Fibroblast of lung (primary cell): ENCODE results near the gene PTPN20. TPM values are rescaled to one million over a fixed set of nuclear protein-coding genes. Genes with fewer than 3 reads are reported as not detected.

Experiments
- DNase-seq, 2 donors: peaks; one replicate each; pipeline versions ENCODE4 v3.0.0 to v3.0.0-alpha.2; 2010; ENCODE audit warnings: low read depth in 2 of 2
- H2AFZ ChIP-seq: 2 replicates; pipeline ENCODE4 v1.5.1; 2012; ENCODE audit warnings: low read length, control low read depth, inconsistent platforms
- H3K27ac ChIP-seq: 2 replicates; pipeline ENCODE4 v1.5.1; 2011; ENCODE audit warnings: low read length, control low read depth; ENCODE audit not compliant: insufficient read depth
- H3K27me3 ChIP-seq: 2 replicates; pipeline ENCODE4 v1.5.1; 2011; ENCODE audit warnings: mild to moderate bottlenecking, low read length; ENCODE audit not compliant: control insufficient read depth, insufficient read depth
- H3K36me3 ChIP-seq: 2 replicates; pipeline ENCODE4 v1.5.1; 2011; ENCODE audit warnings: low read length; ENCODE audit not compliant: control insufficient read depth, insufficient read depth
- H3K4me1 ChIP-seq: 2 replicates; pipeline ENCODE4 v1.5.1; 2011; ENCODE audit warnings: low read length; ENCODE audit not compliant: control insufficient read depth, insufficient read depth; ENCODE audit errors: extremely low read depth
- H3K4me2 ChIP-seq: 2 replicates; pipeline ENCODE4 v1.5.1; 2011; ENCODE audit warnings: low read length, control low read depth; ENCODE audit not compliant: insufficient read depth; ENCODE audit errors: extremely low read depth
- H3K4me3 ChIP-seq, 4 experiments: fragments of 200-600 bp in 1 of 4; sonication (generic) in 1 of 4; replicated peaks in 1 of 4; 2 replicates each; pipeline ENCODE4 v1.5.1; 2011 to 2016; ENCODE audit warnings: low read length in 4 of 4, low read depth in 3 of 4, mild to moderate bottlenecking in 3 of 4, control low read depth in 2 of 4, inconsistent platforms in 1 of 4, mixed read lengths in 1 of 4; ENCODE audit not compliant: insufficient read depth in 1 of 4; ENCODE audit errors: control extremely low read depth in 1 of 4
- H3K79me2 ChIP-seq: 2 replicates; pipeline ENCODE4 v1.5.1; 2012; ENCODE audit warnings: mild to moderate bottlenecking, low read length, inconsistent platforms; ENCODE audit not compliant: control insufficient read depth, insufficient read depth
- H3K9ac ChIP-seq: 2 replicates; pipeline ENCODE4 v1.5.1; 2011; ENCODE audit warnings: mild to moderate bottlenecking, low read length, control low read depth; ENCODE audit not compliant: insufficient read depth
- H3K9me3 ChIP-seq: 2 replicates; pipeline ENCODE4 v1.5.1; 2012; ENCODE audit warnings: low read depth, low read length; ENCODE audit not compliant: control insufficient read depth, insufficient read depth
- H4K20me1 ChIP-seq: 2 replicates; pipeline ENCODE4 v1.5.1; 2011; ENCODE audit warnings: low read length; ENCODE audit not compliant: control insufficient read depth, insufficient read depth; ENCODE audit errors: extremely low read depth
- EZH2 ChIP-seq: IDR thresholded peaks from 2 replicates; pipeline ENCODE4 v1.5.1; 2012; ENCODE audit warnings: low read length, control low read depth, mild to moderate bottlenecking; ENCODE audit errors: missing control alignments
- polyA plus RNA-seq, 2 donors: library from polyadenylated mRNA; depleted of rRNA in 1 of 2; stranded (reverse) in 1 of 2; unstranded in 1 of 2; fragments of >200 nt; gene quantifications; 2 replicates each; pipeline ENCODE4 v1.2.1, GENCODE V29; 2011 to 2012; ENCODE audit warnings: missing spikeins in 1 of 2
- total RNA-seq: library from RNA; depleted of rRNA; stranded (reverse); fragments of >200 nt; gene quantifications from 2 replicates; pipeline ENCODE4 v1.2.1, GENCODE V29; 2014
- TF ChIP-seq, protein P1 (sequence below), 2 donors: IDR thresholded peaks in 1 of 2; conservative IDR thresholded peaks in 1 of 2; 1 replicate in 1 of 2; 2 replicates in 1 of 2; pipeline ENCODE4 v1.5.1; 2011 to 2012; ENCODE audit warnings: low read length in 2 of 2, control low read depth in 1 of 2, inconsistent platforms in 1 of 2, low read depth in 1 of 2, mild to moderate bottlenecking in 1 of 2

PTPN20 gene
- total and polyA plus RNA-seq, 2 donors (not counting 1 experiment from before 2014, with no cell fraction given) = 0.23 to 0.33 TPM

DNA sequence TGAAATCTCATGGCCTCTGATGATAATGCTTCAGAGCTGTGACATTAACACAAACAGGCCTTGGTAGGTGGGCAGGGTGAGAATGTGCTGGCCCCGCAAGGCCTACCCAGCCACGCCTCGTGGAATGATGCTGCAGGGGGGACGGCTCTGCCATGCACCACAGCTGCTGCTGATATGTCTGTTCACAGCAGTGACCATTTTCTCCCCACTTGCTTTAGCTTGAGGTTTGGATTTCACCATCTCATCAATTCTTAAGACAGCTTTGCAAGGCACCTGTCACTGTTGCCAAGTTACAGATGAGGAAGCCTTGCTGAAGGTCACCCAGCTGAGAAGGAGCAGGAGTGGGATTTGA lies 128.3 kb downstream of the PTPN20 start:
- Histone ChIP-seq H3K9me3 (no peaks in the 10 kb centered on the region), H2AFZ (no peak overlapping the region), H3K4me3 (no peak overlapping the region), H3K9ac (no peak overlapping the region), H3K4me1 (no peaks in the 10 kb centered on the region), H3K36me3 (no peaks in the 10 kb centered on the region), H3K4me2 (no peak overlapping the region), H4K20me1 (no peaks in the 10 kb centered on the region), H3K27ac (no peak overlapping the region), H3K79me2 (no peaks in the 10 kb centered on the region), H3K27me3 (peaks cover 2% of the 10 kb centered on the region)
- TF ChIP-seq, protein P1, sequence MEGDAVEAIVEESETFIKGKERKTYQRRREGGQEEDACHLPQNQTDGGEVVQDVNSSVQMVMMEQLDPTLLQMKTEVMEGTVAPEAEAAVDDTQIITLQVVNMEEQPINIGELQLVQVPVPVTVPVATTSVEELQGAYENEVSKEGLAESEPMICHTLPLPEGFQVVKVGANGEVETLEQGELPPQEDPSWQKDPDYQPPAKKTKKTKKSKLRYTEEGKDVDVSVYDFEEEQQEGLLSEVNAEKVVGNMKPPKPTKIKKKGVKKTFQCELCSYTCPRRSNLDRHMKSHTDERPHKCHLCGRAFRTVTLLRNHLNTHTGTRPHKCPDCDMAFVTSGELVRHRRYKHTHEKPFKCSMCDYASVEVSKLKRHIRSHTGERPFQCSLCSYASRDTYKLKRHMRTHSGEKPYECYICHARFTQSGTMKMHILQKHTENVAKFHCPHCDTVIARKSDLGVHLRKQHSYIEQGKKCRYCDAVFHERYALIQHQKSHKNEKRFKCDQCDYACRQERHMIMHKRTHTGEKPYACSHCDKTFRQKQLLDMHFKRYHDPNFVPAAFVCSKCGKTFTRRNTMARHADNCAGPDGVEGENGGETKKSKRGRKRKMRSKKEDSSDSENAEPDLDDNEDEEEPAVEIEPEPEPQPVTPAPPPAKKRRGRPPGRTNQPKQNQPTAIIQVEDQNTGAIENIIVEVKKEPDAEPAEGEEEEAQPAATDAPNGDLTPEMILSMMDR (conservative IDR thresholded peaks at IDR 0.05 in 1 of 2, IDR thresholded peaks at IDR 0.05 in 1 of 2; ENCODE audit: low read depth in 1 of 2, low read length in 2 of 2) = no peak
- TF ChIP-seq EZH2 = no peak
- no peak for DNase-seq

DNA sequence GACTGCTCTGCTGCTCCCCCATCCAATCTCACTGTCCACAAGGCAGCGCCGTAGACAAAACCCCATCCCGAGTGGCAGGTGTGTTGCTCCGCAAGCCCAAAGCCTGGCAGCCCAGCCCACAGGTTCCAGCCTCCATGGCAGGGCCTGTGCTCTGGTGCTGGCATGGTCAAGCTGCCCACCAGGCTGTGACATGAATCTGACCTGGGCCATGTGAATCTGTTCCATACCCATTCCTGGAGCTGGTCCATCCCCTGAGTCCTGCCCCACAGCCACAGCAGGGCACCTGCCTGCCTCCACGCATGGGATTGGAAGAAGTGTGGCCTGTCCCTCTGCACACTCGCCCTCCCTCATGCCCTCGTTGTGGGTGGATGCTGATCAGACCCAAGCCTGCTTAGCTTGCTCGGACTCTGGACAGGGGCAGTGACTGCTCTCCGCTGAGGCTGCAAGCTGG lies 128.8 kb downstream of the PTPN20 start:
- H3K27me3 ChIP-seq = no peaks in the 10 kb centered on the region
- no peaks in the 10 kb centered on the region for H3K79me2 ChIP-seq
- H2AFZ ChIP-seq = no peak overlapping the region
- no peak for TF ChIP-seq EZH2
- no peaks in the 10 kb centered on the region for H3K36me3 ChIP-seq
- H3K9ac ChIP-seq = no peak overlapping the region
- no peaks in the 10 kb centered on the region for H4K20me1 ChIP-seq
- no peak for DNase-seq
- no peak overlapping the region for H3K4me3 ChIP-seq
- H3K4me1 ChIP-seq = no peaks in the 10 kb centered on the region
- no peak overlapping the region for H3K4me2 ChIP-seq
- H3K9me3 ChIP-seq = no peaks in the 10 kb centered on the region
- H3K27ac ChIP-seq = no peak overlapping the region

DNA sequence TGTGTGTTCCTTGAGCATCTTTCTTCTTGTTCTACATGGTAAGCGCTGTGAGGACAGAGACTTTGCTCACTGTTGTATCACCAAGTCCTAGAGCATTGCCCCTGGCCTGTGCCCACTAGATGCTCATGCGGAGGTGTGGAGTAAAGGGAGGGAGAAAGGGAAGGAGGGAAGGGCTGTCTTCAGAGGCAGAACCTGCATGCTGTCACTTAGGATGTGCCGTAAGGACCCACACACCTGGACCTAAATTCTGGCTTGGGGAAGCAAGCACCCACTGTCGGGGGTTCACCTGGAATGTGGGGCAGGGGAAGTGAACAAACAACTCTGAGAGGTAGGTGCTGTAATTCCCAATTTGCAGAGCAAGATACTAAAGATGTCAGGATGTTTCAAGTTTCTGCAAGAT lies 129.5 kb downstream of the PTPN20 start:
- Histone ChIP-seq H3K36me3 (no peaks in the 10 kb centered on the region), H2AFZ (no peak overlapping the region), H3K4me3 (no peak overlapping the region), H3K27me3 (no peaks in the 10 kb centered on the region), H4K20me1 (no peaks in the 10 kb centered on the region), H3K79me2 (no peaks in the 10 kb centered on the region), H3K27ac (no peak overlapping the region), H3K4me2 (no peak overlapping the region), H3K4me1 (no peaks in the 10 kb centered on the region), H3K9ac (no peak overlapping the region), H3K9me3 (no peaks in the 10 kb centered on the region)
- no peak for DNase-seq
- TF ChIP-seq, protein P1 (conservative IDR thresholded peaks at IDR 0.05 in 1 of 2, IDR thresholded peaks at IDR 0.05 in 1 of 2; ENCODE audit: low read depth in 1 of 2, low read length in 2 of 2) = no peak
- TF ChIP-seq EZH2 = no peak
